K562 (cell line): ENCODE measurements around the gene DOK1. TPM values are rescaled to one million over a fixed set of nuclear protein-coding genes. Genes with fewer than 3 reads are reported as not detected.

Source experiments
- CEBPZ ChIP-seq: fragments of 150-350 bp; IDR thresholded peaks from 2 replicates; pipeline ENCODE4 v1.6.1; 2014; ENCODE audit warnings: low read depth, mild to moderate bottlenecking, low read length, borderline replicate concordance
- E2F3 ChIP-seq: fragments of 250-450 bp; sonication (Bioruptor Pico); IDR thresholded peaks from 2 replicates; pipeline ENCODE4 v1.4.0; 2020; ENCODE audit warnings: mild to moderate bottlenecking
- KHSRP ChIP-seq: fragments of 450-650 bp; IDR thresholded peaks from 2 replicates; pipeline ENCODE4 v1.6.1; 2017
- MGA ChIP-seq: fragments of 450-650 bp; IDR thresholded peaks from 2 replicates; pipeline ENCODE4 v1.6.1; 2016; ENCODE audit warnings: mild to moderate bottlenecking, moderate library complexity
- SMAD4 ChIP-seq: fragments of 250-450 bp; sonication (Bioruptor Pico); conservative IDR thresholded peaks from 2 replicates; pipeline ENCODE4 v1.8.0; 2021; ENCODE audit warnings: inconsistent platforms, mild to moderate bottlenecking, moderate library complexity
- SPI1 ChIP-seq: IDR thresholded peaks from 2 replicates; pipeline ENCODE4 v1.6.1; 2011; ENCODE audit warnings: low read depth, low read length, control low read depth, borderline replicate concordance
- ZNF444 ChIP-seq: fragments of 250-450 bp; sonication (Bioruptor Pico); IDR thresholded peaks from 2 replicates; pipeline ENCODE4 v1.4.0; 2020; ENCODE audit warnings: mild to moderate bottlenecking, moderate library complexity
- polyA plus RNA-seq, 8 experiments: library from polyadenylated mRNA; depleted of rRNA in 4 of 8; stranded (reverse) in 5 of 8; unstranded in 3 of 8; fragments of >200 nt; fragmentation: Nextera tagmentation in 2 of 8; fragmentation: Illumina TruSeq in 1 of 8; extraction: Ambion mirVana in 2 of 8; extraction: Trizol in 1 of 8; gene quantifications; 2 replicates each; pipeline versions ENCODE4 v1.2.1 to v1.2.3, GENCODE V29; 2011 to 2014; ENCODE audit warnings: inconsistent platforms in 1 of 8, missing spikeins in 1 of 8
- total RNA-seq, 7 experiments: library from RNA; depleted of rRNA in 6 of 7; stranded (reverse); fragments of >200 nt in 6 of 7; fragmentation: Illumina TruSeq in 2 of 7; extraction: Trizol in 2 of 7; gene quantifications; 2 replicates each; pipeline versions ENCODE4 v1.2.1 to v1.2.3, GENCODE V29; 2011 to 2021; ENCODE audit warnings: low replicate concordance in 1 of 7

The DOK1 gene
- total and polyA plus RNA-seq, 9 of the 15 experiments (the other 6 are each of a cell fraction or from before 2014, with no cell fraction given), result 0.59 to 36.4 (median 16.1) TPM

- TF ChIP-seq MGA (peak; percentile 77), SMAD4 (CRISPR knock-in tag) (peak; percentile 48), CEBPZ (no peak), SPI1 (peak; percentile 7; the same call in 1 of the 2 replicates), E2F3 (peak; percentile 85; the same call in 1 of the 2 replicates), KHSRP (peak; percentile 99), ZNF444 (CRISPR knock-in tag) (peak; percentile 23; the same call in 1 of the 2 replicates)
Measured at GRCh38 chr2:74553892-74554819, at the start of gene DOK1, which contains the start of gene LOXL3 (continued).
